ENCODE data around the gene CHCHD6. TPM values are rescaled to one million over a fixed set of nuclear protein-coding genes. Genes with fewer than 3 reads are reported as not detected.

CHCHD6 gene
- total RNA-seq, 1 donor from 2014 or later = 28.7 TPM

GRCh38 chr3:126865736-126866135, 161.7 kb downstream of the CHCHD6 start:
- no peak for TF ChIP-seq CTCF (IDR thresholded peaks at IDR 0.05; ENCODE audit: insufficient read depth, low read length, poor library complexity, severe bottlenecking)
- no peak for DNase-seq (ENCODE audit: low read depth)
- Histone ChIP-seq H3K27me3 (ENCODE audit: control insufficient read depth, insufficient read depth, low read length) (no peaks in the 10 kb centered on the region), H3K36me3 (ENCODE audit: control insufficient read depth, insufficient read depth, low read length) (no peaks in the 10 kb centered on the region), H3K4me3 (ENCODE audit: low read depth, low read length) (no peak overlapping the region)

DNA sequence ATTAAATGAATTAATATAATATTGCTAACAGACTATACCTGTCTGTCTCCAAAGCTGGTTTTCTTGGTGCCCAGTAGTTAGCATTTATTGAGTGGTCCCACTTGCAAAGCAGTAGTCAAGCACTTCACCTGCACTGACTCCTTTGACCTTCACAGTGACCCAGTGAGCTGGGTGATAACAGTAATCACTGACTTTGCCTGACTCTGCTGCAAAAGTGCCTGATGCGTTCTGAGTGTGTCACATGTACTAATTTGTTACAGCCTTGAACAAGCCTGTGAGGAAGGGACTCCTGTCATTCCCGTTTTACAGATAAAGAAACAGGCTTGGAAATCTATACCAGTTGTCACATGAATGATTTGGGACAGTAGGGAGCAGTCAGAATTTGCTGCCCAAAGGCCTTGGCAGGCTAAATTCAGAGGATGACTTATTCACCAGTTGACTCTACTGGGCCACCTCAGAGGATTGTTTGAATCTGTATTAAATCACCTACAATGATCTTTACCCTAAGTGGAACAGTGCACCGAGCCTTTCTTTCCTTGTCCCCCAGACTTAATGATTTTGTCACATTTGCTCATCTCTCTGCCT, 162.2 kb downstream of the CHCHD6 start:
- Histone ChIP-seq H3K27me3 (ENCODE audit: control insufficient read depth, insufficient read depth, low read length) (no peaks in the 10 kb centered on the region), H3K4me3 (ENCODE audit: low read depth, low read length) (no peak overlapping the region), H3K36me3 (ENCODE audit: control insufficient read depth, insufficient read depth, low read length) (no peaks in the 10 kb centered on the region)
- DNase-seq (ENCODE audit: low read depth) = no peak
- no peak for TF ChIP-seq CTCF (IDR thresholded peaks at IDR 0.05; ENCODE audit: insufficient read depth, low read length, poor library complexity, severe bottlenecking)

GRCh38 chr3:126867190-126867862, 163.3 kb downstream of the CHCHD6 start:
- TF ChIP-seq CTCF (IDR thresholded peaks at IDR 0.05; ENCODE audit: insufficient read depth, low read length, poor library complexity, severe bottlenecking) = no peak
- Histone ChIP-seq H3K36me3 (ENCODE audit: control insufficient read depth, insufficient read depth, low read length) (no peaks in the 10 kb centered on the region), H3K27me3 (ENCODE audit: control insufficient read depth, insufficient read depth, low read length) (no peaks in the 10 kb centered on the region), H3K4me3 (ENCODE audit: low read depth, low read length) (no peak overlapping the region)
- DNase-seq (ENCODE audit: low read depth) = no peak

- Histone ChIP-seq H3K36me3 (ENCODE audit: control insufficient read depth, insufficient read depth, low read length) (no peaks in the 10 kb centered on the region), H3K4me3 (ENCODE audit: low read depth, low read length) (no peak overlapping the region), H3K27me3 (ENCODE audit: control insufficient read depth, insufficient read depth, low read length) (no peaks in the 10 kb centered on the region)
- no peak for TF ChIP-seq CTCF (IDR thresholded peaks at IDR 0.05; ENCODE audit: insufficient read depth, low read length, poor library complexity, severe bottlenecking)
- no peak for DNase-seq (ENCODE audit: low read depth)
Observed at GRCh38 chr3:126867863-126868200, 163.8 kb downstream of the CHCHD6 start.

DNA sequence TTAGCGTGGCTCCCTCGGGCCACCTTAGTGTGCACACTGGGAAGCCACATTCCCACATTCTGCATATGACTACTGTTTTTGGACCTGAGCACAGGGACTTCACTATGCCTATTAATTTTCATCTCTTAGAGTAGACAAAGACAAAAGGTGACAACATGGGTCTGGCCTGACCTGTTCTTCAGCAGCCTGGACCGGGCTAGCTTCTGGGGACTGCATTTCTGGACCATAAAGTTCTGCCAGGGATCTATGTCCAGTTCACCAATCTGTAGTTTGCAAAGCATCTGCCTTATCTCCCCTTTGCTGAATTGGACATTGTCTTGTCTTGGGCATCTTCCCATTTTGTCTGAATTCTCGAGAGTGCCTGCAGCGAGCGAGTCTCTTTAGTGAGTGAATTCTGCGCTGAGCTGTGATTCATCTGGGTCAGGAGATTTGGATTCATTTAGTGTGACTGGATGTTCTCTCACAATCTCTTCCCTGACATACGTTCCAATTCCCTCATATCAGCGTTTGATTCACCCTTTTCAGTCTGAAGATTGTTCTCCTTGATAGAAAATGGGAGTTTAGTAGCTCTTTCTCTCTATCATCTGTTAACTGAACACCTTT, 166.7 kb downstream of the CHCHD6 start:
- no peak for TF ChIP-seq CTCF (IDR thresholded peaks at IDR 0.05; ENCODE audit: insufficient read depth, low read length, poor library complexity, severe bottlenecking)

More for the DNA sequence above, 166.7 kb downstream of the CHCHD6 start:
- no peaks in the 10 kb centered on the region for H3K27me3 ChIP-seq (ENCODE audit: control insufficient read depth, insufficient read depth, low read length)
- no peaks in the 10 kb centered on the region for H3K36me3 ChIP-seq (ENCODE audit: control insufficient read depth, insufficient read depth, low read length)
- DNase-seq (ENCODE audit: low read depth) = no peak
- no peak overlapping the region for H3K4me3 ChIP-seq (ENCODE audit: low read depth, low read length)
